Stimulated activated effector memory CD8-positive, alpha-beta T cell treated with anti-CD3 and anti-CD28 coated beads, Interleukin-12 subunit alpha, Interleukin-12 subunit beta, amount 100 ng/mL, for 72 hours (primary cell): ENCODE data around the gene TMSB4X.
"Not testable (repeated sequence)": the region's sequence is repeated elsewhere in the genome, so short reads cannot be mapped to it uniquely, and the experiment has no call there.

ENCODE experiments used
- ATAC-seq: fragments of 150-1000 bp; cut with Tn5 transposase; 2 replicates; pipeline ENCODE4 v1.10.0; 2021
- DNase-seq, 2 donors: peaks; one replicate each; pipeline ENCODE4 v3.0.0; 2021 to 2022; ENCODE audit warnings: low spot score in 2 of 2
- H3K27ac Mint-ChIP-seq: one replicate; pipeline ENCODE4 v1.8.0; 2022; ENCODE audit warnings: mild to moderate bottlenecking, mixed read lengths
- H3K36me3 Mint-ChIP-seq: one replicate; pipeline ENCODE4 v1.8.0; 2022; ENCODE audit warnings: mild to moderate bottlenecking, mixed read lengths
- H3K4me1 Mint-ChIP-seq: one replicate; pipeline ENCODE4 v1.8.0; 2022; ENCODE audit warnings: mixed read lengths
- H3K4me3 Mint-ChIP-seq: one replicate; pipeline ENCODE4 v1.8.0; 2022; ENCODE audit warnings: mild to moderate bottlenecking, mixed read lengths
- H3K9me3 Mint-ChIP-seq: one replicate; pipeline ENCODE4 v1.8.0; 2022; ENCODE audit warnings: mixed read lengths

Gene TMSB4X

GRCh38 chrX:12974796-12975669 is at the start of gene TMSB4X:
Gene TMSB4X (plus strand): TSS chrX:12975110.
- H3K9me3 Mint-ChIP-seq, result no peaks in the 10 kb centered on the region
- DNase-seq (peak; percentile 62 to 91), ATAC-seq (peak; percentile 80)
- peak within 1 kb of the TSS; percentile 98 for H3K27ac Mint-ChIP-seq
- peaks cover 35% of the 10 kb centered on the region for H3K4me1 Mint-ChIP-seq
- H3K4me3 Mint-ChIP-seq, result peak within 1 kb of the TSS; percentile 87
- peaks cover 59% of the 10 kb centered on the region for H3K36me3 Mint-ChIP-seq

DNA sequence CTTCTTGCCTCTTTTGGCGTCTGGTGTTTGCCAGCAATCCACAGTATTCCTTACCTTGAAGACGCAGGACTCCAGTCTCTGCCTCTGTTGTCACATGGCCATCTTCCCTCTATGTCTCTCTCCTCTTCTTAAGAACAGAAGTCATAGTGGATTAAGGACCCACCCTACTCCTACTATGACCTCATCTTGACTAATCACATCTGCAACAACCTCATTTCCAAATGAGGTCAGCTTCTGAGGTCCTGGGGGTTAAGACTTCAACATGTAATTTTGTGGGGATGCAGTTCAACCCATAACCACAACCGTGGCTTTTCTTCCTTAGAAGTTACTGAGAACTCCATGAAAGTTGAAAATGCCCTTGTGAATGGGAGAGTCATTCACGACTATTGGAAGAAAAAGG is 45.2 kb upstream of the TMSB4X start:
- peak overlapping the region; percentile 37 for H3K27ac Mint-ChIP-seq
- DNase-seq (no peak), ATAC-seq (peak; percentile 86)
- H3K4me1 Mint-ChIP-seq, result peaks cover 6% of the 10 kb centered on the region
- no peaks in the 10 kb centered on the region for H3K36me3 Mint-ChIP-seq
- no peak overlapping the region for H3K4me3 Mint-ChIP-seq
- no peaks in the 10 kb centered on the region for H3K9me3 Mint-ChIP-seq

GRCh38 chrX:12930150-12930549 is 44.8 kb upstream of the TMSB4X start:
- ATAC-seq, result peak; percentile 61
- Mint-ChIP-seq H3K36me3 (no peaks in the 10 kb centered on the region), H3K27ac (peak overlapping the region; percentile 37), H3K4me1 (peaks cover 6% of the 10 kb centered on the region), H3K9me3 (no peaks in the 10 kb centered on the region), H3K4me3 (no peak overlapping the region)
- no peak for DNase-seq

GRCh38 chrX:12932244-12932643 is 42.7 kb upstream of the TMSB4X start:
- Mint-ChIP-seq H3K27ac (no peak overlapping the region), H3K4me3 (no peak overlapping the region), H3K4me1 (peaks cover 6% of the 10 kb centered on the region), H3K9me3 (no peaks in the 10 kb centered on the region), H3K36me3 (no peaks in the 10 kb centered on the region)
- ATAC-seq, result no peak
- no peak for DNase-seq

GRCh38 chrX:12934850-12935249 is 40.1 kb upstream of the TMSB4X start:
- no peak for DNase-seq
- Mint-ChIP-seq H3K36me3 (no peaks in the 10 kb centered on the region), H3K4me1 (peaks cover under 1% of the 10 kb centered on the region), H3K9me3 (no peaks in the 10 kb centered on the region), H3K27ac (no peak overlapping the region), H3K4me3 (no peak overlapping the region)
- ATAC-seq, result no peak

DNA sequence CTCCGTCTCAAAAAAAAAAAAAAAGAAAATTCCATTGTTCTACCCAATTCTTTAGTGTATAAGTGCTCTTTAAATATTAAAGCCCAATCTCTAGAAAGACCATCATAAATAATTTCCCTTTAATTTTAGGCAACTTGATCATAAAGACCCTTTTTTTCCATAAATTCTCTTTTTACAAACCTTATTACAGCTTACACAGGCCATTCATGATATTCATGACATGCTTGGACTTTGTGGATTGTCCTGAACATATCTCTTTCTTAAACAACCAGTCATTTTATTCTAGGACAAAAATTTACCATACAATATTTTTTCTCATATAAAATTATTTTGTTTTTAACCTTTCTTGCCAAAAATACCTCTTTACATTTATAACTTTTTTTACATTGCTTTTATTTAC is 38.0 kb upstream of the TMSB4X start:
- no peaks in the 10 kb centered on the region for H3K4me1 Mint-ChIP-seq
- no peak for DNase-seq
- H3K4me3 Mint-ChIP-seq, result no peak overlapping the region
- H3K36me3 Mint-ChIP-seq, result no peaks in the 10 kb centered on the region
- H3K27ac Mint-ChIP-seq, result no peak overlapping the region
- no peaks in the 10 kb centered on the region for H3K9me3 Mint-ChIP-seq
- no peak for ATAC-seq

- H3K27ac Mint-ChIP-seq, DNase-seq, H3K4me3 Mint-ChIP-seq, H3K4me1 Mint-ChIP-seq, ATAC-seq, H3K9me3 Mint-ChIP-seq, H3K36me3 Mint-ChIP-seq: not testable (repeated sequence)
Observed at GRCh38 chrX:12940471-12940870, 34.4 kb upstream of the TMSB4X start.

GRCh38 chrX:12943592-12943991 is 31.3 kb upstream of the TMSB4X start:
- not testable (repeated sequence) for H3K9me3 Mint-ChIP-seq, H3K27ac Mint-ChIP-seq, H3K4me3 Mint-ChIP-seq, ATAC-seq, DNase-seq, H3K36me3 Mint-ChIP-seq
- peaks cover 22% of the 10 kb centered on the region for H3K4me1 Mint-ChIP-seq

- H3K4me1 Mint-ChIP-seq, result peaks cover 31% of the 10 kb centered on the region
- H3K4me3 Mint-ChIP-seq, ATAC-seq, H3K36me3 Mint-ChIP-seq, H3K9me3 Mint-ChIP-seq, DNase-seq: not testable (repeated sequence)
- peak overlapping the region; percentile 61 for H3K27ac Mint-ChIP-seq
Observed at GRCh38 chrX:12944452-12944851, 30.5 kb upstream of the TMSB4X start.

GRCh38 chrX:12945494-12945893 is 29.4 kb upstream of the TMSB4X start:
- H3K36me3 Mint-ChIP-seq, result peaks cover 10% of the 10 kb centered on the region
- H3K4me3 Mint-ChIP-seq, result no peak overlapping the region
- peaks cover 40% of the 10 kb centered on the region for H3K4me1 Mint-ChIP-seq
- no peak overlapping the region for H3K27ac Mint-ChIP-seq
- DNase-seq (no peak), ATAC-seq (no peak)
- no peaks in the 10 kb centered on the region for H3K9me3 Mint-ChIP-seq

GRCh38 chrX:12946406-12946805 is 28.5 kb upstream of the TMSB4X start:
- Mint-ChIP-seq H3K4me3 (no peak overlapping the region), H3K9me3 (no peaks in the 10 kb centered on the region), H3K4me1 (peaks cover 49% of the 10 kb centered on the region), H3K36me3 (peaks cover 16% of the 10 kb centered on the region), H3K27ac (peak overlapping the region; percentile 73)
- no peak for ATAC-seq
- DNase-seq, result no peak

GRCh38 chrX:12946838-12947544 is 27.9 kb upstream of the TMSB4X start:
- peak overlapping the region; percentile 28 for H3K4me3 Mint-ChIP-seq
- peak overlapping the region; percentile 73 for H3K27ac Mint-ChIP-seq
- ATAC-seq (peak; percentile 3), DNase-seq (peak; percentile 56 to 84)
- peaks cover 16% of the 10 kb centered on the region for H3K36me3 Mint-ChIP-seq
- no peaks in the 10 kb centered on the region for H3K9me3 Mint-ChIP-seq
- peaks cover 54% of the 10 kb centered on the region for H3K4me1 Mint-ChIP-seq

- H3K9me3 Mint-ChIP-seq, result no peaks in the 10 kb centered on the region
- H3K4me1 Mint-ChIP-seq, result peaks cover 54% of the 10 kb centered on the region
- H3K27ac Mint-ChIP-seq, result peak overlapping the region; percentile 73
- no peak for ATAC-seq
- peaks cover 16% of the 10 kb centered on the region for H3K36me3 Mint-ChIP-seq
- H3K4me3 Mint-ChIP-seq, result peak overlapping the region; percentile 28
- no peak for DNase-seq
Observed at GRCh38 chrX:12947545-12948235, 27.2 kb upstream of the TMSB4X start.

DNA sequence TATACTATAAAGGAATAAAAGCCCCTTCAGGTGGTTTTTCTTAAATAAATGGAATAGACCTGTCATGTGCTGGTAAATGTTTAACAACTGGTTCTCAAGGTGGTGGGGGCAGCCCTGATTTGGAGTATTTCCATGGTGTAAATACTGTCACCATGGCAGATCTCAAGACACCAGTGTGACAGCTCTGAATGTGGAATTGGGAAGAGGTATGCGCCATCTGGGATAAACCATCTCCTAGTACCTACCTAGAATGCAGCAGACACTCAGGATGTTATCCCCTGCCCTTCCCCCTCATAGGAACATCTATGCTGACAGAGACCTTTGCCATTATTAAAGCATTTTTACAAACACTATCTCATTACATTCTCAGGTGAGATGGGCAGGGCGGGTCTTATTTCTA is 26.4 kb upstream of the TMSB4X start:
- Mint-ChIP-seq H3K4me3 (peak overlapping the region; percentile 82), H3K9me3 (no peaks in the 10 kb centered on the region), H3K36me3 (peaks cover 16% of the 10 kb centered on the region), H3K27ac (peak overlapping the region; percentile 97), H3K4me1 (peaks cover 54% of the 10 kb centered on the region)
- no peak for ATAC-seq
- DNase-seq, result no peak

DNA sequence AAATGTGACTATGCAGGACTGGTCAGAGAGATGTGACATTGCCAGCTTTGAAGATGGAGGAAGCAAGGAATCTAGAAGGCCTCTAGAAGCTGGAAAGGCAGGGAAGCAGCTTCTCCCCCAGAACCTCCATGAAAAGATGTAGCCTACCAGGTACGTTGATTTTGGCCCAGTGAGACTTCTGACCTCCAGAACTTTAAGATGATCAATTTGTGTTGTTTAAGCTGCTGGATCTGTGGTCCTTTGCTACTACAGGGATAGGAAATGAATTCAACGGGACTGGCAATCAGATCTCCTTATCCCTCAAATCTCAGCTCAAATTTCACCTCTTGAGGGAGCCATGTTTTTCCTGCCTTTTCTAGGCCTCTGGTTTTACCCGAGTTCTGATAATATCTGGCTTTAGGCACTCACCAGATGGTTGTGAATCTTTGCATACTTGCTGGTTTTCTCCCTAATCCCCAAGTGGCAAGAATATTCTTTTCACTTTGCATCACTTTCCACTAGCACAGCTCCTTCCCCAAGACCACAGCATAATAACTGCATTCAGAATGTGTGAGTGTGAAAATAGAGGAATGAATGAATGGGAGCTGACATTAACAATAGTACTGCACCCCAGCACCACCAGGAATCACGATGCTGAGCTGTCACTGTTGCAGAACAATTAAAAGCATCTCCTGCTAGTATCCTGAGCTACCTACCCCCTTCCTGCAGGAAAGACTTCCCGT is 25.5 kb upstream of the TMSB4X start:
- no peak for ATAC-seq
- peaks cover 16% of the 10 kb centered on the region for H3K36me3 Mint-ChIP-seq
- H3K27ac Mint-ChIP-seq, result peak overlapping the region; percentile 97

More for the DNA sequence above, 25.5 kb upstream of the TMSB4X start:
- DNase-seq, result no peak
- Mint-ChIP-seq H3K4me3 (peak overlapping the region; percentile 82), H3K9me3 (no peaks in the 10 kb centered on the region), H3K4me1 (peaks cover 54% of the 10 kb centered on the region)
